GM12875 (cell line): ENCODE results near the gene MEG3.

Experiments
- H3K4me3 ChIP-seq: one replicate; pipeline ENCODE4 v1.5.1; 2011; ENCODE audit warnings: low read depth, low read length, control low read depth
- TF ChIP-seq, protein P1 (sequence below): IDR thresholded peaks from 2 replicates; pipeline ENCODE4 v1.5.1; 2011; ENCODE audit warnings: low read depth, mild to moderate bottlenecking, control low read depth, inconsistent platforms, low read length, moderate library complexity, borderline replicate concordance; ENCODE audit not compliant: insufficient read depth

The MEG3 gene

DNA sequence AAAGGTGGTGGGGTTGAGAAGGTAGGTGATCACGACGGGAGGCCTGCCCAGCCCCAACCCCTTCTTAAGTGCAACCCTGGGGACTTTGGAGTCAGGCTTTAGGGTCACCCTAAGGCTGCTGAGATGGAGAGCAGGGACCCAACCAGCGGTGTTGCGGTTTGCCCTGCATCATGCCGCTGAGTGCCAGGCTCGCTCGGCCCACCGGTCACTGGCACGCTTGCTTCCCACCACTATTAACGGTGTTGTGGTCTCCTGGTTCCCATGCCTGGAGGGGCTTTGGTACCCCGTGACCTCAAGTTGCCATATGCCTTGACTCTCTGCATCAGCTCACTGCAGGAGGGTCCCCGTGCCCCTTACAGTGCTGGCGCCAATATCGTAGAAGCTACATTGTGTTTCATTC lies 18.4 kb upstream of the MEG3 start:
- no peak overlapping the region for H3K4me3 ChIP-seq
- TF ChIP-seq, protein P1, sequence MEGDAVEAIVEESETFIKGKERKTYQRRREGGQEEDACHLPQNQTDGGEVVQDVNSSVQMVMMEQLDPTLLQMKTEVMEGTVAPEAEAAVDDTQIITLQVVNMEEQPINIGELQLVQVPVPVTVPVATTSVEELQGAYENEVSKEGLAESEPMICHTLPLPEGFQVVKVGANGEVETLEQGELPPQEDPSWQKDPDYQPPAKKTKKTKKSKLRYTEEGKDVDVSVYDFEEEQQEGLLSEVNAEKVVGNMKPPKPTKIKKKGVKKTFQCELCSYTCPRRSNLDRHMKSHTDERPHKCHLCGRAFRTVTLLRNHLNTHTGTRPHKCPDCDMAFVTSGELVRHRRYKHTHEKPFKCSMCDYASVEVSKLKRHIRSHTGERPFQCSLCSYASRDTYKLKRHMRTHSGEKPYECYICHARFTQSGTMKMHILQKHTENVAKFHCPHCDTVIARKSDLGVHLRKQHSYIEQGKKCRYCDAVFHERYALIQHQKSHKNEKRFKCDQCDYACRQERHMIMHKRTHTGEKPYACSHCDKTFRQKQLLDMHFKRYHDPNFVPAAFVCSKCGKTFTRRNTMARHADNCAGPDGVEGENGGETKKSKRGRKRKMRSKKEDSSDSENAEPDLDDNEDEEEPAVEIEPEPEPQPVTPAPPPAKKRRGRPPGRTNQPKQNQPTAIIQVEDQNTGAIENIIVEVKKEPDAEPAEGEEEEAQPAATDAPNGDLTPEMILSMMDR, result no peak

- H3K4me3 ChIP-seq, result no peak overlapping the region
- TF ChIP-seq, protein P1, result no peak
Measured at GRCh38 chr14:100807979-100808734, 17.8 kb upstream of the MEG3 start.

GRCh38 chr14:100810435-100810834 lies 15.5 kb upstream of the MEG3 start:
- H3K4me3 ChIP-seq, result no peak overlapping the region

DNA sequence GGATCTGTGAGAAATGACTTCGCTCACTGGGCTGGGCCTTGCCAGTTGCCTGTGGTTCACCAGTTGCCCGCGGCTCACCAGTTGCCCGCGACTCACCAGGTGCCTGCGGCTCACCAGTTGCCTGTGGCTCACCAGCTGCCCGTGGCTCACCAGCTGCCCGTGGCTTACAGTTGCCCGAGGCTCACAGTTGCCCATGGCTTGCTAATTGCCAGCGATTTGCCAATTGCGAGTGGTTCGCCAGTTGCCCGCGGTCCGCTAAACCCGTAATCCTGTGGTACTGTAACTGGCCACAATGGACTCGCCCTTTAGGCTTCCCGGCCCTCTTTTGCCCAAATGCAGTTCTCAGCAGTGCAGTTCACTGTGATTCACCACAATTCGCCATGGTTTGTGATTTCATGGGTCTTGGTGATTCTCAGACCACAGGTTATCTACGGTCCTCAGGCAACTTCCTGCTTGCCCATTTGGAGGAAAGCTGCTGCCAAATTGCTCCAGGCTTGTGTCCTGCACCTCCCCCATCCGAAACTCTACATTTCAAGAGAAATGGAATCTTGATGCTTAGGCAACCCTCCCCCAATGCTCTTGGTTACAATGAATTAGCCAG lies 15.0 kb upstream of the MEG3 start:
- TF ChIP-seq, protein P1, result no peak
- H3K4me3 ChIP-seq, result no peak overlapping the region

More at GRCh38 chr14:100810435-100810834, 15.5 kb upstream of the MEG3 start:
- TF ChIP-seq, protein P1, result no peak

DNA sequence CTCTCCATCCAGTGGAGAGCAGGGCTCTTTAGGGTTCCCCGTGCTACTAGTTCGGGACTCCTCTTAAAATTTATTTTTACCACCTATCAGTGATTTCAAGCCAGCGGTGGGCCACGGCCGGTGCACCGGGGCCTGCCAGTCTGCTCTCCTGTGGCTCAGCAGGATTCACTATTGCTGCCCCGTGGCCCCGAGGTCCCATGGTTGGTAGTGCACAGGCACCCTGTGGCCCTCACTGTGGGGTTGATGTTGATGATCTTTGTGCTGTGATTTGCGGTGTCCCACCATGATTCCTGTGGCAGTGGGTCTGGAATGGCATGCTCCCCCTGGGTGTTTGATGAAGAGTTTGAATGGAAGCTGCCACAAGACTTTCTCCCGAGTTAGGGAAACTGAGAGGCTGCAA lies 12.6 kb upstream of the MEG3 start:
- H3K4me3 ChIP-seq, result no peak overlapping the region
- TF ChIP-seq, protein P1, result no peak

GRCh38 chr14:100815478-100816285 lies 10.2 kb upstream of the MEG3 start:
- TF ChIP-seq, protein P1, result no peak

More at GRCh38 chr14:100815478-100816285, 10.2 kb upstream of the MEG3 start:
- no peak overlapping the region for H3K4me3 ChIP-seq
